NCI-H146 treated with DMSO at 0.1 percent for 48 hours (cell line): ENCODE results near the gene STAT1.

Experiments
- DNase-seq: peaks from one replicate; lab custom pipeline; 2025; ENCODE audit not compliant: unreplicated experiment; lab: John Stamatoyannopoulos, UW

The STAT1 gene

DNA sequence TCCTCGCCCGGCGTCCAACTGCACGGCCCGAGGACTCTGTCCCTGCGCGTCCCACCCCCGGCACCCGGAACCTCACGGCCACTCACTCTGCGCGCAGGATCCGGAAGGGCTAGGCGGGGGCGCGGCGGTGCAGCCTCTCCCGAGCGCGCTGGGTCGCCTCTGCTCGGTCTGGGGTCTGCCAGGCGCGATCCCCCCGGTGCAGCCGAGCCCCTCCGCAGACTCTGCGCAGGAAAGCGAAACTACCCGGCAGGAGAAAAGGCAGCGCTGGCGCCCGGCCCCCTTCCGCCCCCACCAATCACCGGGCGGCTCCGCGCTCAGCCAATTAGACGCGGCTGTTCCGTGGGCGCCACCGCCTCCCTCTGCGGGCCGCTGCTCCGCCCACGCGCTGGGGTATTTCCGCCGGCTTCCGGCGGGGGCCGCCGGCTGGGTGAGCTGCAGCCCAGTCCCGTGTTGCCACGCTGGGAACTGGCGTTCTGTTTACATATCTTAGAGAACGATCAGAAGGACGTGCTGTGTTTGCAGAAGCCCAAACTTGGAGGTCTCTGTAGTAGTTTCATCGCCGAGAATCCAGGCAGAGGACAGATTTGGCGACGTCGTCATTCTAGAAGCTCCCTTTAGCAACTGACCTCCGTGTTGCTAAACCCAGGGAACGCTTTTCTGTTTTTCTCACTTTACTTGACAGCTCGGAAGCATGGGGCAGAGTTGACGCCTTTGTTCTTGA lies at the start of gene STAT1:
STAT1 (minus strand) TSS at position 240 of the 721 bp plus-strand sequence. CDS start 4,168 bp downstream, outside the sequence.
- DNase-seq: peak; percentile 59

DNA sequence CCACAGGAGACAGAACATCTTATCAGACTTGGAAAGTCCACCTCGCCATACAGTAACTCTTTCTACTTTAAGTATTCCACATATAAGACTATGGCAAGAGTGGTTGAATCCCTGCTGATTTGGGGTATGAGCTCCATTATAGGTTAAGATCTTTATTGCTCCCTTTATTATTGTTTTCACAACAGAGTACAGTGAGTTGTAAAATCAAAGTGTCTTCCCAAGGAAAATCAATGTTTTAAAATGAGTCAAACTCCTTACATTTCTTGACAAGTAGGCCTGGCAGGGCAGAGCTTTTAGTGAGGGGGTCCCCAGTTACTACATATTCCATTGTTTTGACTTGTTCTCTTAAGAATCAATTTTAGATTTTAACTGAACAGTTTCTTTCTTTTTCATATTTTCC lies 49.6 kb upstream of the STAT1 start:
- no peak for DNase-seq

DNA sequence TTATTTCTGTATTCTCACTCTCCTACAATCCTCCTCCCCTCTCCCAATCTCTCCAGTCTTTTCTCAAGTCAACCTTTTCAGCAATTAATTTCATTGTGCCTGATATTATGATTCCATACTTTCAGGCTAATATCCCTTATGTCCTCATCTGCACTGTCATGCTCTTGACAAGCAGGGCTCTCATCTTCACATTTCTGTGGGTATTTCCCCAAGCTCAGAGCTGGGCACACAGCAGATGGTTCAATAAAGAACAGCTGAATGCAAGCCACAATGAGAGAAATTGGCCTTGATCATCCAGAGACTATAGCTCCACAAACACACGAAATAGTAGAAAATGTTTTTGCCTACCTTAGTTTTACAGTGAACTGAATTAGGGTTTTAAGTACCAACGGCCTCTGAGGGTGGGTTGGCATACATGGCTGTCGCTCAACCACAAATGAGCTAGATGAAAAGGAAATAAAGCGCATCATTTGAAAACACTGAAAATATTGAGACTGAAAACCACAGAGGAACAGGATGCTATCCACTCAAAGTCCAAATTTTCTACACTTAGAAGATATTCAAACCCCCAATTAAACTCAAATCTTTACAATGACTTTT lies 47.5 kb upstream of the STAT1 start:
- no peak for DNase-seq

DNA sequence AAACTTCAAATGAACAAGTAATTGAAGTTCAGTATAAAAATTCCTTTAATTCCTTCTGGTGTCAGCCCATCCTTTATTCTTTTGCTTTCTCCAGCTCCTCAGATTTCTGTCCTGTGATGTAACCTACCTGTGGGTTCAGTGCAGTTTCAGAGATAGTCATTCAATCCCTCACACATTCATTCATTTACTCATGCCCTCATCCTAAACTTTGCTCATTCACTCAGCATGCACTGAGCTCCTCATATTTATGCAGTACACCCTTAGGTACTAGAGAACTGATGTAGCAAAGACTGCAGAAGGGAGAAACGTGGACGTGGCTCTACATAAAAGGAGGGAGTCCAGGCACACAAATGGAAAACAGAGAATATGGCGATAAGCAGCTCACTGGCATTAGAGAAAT lies 45.3 kb upstream of the STAT1 start:
- no peak for DNase-seq

DNA sequence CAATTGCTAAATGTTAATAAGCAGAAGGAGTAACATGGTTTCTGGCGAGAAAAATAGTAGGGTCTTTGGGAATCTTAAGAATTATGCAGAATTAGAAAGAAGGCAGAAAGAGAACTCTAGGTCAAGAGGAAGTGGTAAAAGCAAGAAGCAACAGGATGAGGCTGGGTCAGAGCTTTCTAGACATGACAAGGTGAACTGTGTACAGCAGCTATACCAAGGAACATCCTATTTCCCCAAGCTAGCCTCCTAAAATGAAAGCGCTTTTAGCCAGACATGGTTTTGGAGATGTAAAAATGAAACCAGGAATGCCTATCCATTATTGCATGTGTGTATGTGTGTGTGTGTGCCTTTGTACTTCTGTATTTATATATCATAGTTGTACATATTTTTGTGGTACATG lies 42.3 kb upstream of the STAT1 start:
- DNase-seq: no peak

DNA sequence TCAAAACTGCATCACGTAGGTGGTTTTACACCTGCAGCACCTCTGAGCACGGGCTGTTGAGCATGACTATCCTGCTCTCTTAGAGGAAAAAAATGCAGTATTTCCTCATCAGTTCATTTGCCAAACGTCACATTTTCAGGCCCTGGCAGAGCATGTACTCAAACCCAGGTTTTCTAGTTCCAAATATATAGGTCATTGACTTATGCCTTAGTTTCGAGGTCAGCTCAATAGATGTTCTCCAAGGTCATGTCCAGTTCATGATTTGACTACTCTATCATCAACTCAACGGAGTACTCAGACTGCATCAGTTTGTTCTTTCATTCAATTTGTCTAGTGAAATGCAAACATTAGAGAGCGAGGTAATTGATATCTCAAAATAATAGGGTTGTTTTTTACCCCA lies 39.3 kb upstream of the STAT1 start:
- DNase-seq: no peak

DNA sequence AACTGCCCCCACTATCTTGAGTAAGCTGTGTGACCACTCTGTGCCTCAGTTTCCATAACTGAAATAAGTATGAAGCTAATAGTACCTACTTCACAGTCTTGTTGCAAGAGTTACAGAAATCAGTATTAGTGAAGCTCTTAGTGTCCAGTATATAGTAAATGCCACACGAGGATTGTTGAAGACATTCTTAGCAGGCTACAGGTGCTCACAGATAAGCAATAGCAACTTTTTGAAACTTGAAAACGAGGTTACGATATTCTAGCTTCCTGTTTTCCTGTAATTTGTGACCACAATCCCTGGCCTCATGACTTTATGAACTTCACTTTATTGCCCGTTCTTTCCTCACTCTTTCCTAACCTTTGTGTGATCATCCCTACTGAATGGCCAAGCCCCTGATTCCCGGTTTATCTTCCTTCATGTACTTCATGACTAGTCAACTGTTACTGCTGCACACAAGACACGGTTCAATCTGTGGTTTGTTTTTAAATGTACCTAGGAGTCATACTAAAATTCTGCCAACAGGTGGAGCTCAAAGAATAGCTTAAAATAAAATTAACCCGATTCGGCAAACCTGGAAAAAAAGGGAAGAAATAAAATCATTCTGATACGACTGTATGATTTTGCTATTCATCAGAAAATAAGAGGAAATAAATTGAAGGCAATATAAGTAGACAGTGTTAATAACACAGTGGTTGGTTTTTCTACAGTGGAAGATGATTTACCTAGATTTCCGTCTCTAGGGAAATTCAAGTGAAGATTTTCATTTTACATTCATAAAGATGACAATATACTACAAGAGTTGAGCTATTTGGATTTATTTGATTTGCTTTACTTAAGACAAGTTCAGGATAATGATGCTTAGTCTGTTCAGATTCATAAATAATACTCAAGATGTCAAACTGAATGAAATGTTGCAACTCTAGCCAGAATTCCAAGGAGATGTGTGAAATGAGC lies 38.1 kb upstream of the STAT1 start:
- DNase-seq: peak; percentile 13

DNA sequence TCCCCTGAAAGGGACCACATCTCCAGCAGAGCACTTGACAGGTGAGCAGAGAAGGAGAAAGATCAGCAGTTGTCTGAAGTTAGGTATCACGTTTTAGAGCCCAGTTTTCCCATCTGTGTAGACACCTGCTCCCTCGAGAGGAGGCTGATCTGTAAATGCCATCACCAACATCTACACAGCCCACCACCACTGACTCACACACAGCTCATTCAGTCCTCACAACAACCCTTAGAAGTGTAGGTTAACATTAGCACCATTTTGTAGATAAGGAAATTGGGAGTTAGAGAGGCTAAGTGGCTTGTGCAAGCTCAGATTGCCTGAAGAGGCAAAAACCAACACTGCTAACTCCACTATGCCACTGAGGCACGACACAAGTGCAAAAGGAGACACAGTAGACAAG lies 37.2 kb upstream of the STAT1 start:
- no peak for DNase-seq

DNA sequence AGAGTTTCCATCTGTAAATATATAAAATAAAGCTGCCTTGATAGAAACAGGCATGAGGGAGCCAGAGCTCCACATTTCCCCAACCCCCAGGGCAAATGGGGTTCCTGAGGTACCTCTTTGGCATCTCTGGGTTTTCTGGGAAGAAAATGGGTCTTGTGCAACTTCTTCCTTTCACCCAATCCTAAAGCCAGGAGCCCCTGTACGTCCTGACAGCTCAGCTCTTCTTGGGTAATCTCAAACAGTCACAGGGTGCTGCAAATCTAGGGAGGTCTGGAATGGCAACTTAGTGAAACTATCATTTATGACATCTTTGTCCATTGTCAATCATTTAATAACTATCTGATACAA lies 36.6 kb upstream of the STAT1 start:
- no peak for DNase-seq

DNA sequence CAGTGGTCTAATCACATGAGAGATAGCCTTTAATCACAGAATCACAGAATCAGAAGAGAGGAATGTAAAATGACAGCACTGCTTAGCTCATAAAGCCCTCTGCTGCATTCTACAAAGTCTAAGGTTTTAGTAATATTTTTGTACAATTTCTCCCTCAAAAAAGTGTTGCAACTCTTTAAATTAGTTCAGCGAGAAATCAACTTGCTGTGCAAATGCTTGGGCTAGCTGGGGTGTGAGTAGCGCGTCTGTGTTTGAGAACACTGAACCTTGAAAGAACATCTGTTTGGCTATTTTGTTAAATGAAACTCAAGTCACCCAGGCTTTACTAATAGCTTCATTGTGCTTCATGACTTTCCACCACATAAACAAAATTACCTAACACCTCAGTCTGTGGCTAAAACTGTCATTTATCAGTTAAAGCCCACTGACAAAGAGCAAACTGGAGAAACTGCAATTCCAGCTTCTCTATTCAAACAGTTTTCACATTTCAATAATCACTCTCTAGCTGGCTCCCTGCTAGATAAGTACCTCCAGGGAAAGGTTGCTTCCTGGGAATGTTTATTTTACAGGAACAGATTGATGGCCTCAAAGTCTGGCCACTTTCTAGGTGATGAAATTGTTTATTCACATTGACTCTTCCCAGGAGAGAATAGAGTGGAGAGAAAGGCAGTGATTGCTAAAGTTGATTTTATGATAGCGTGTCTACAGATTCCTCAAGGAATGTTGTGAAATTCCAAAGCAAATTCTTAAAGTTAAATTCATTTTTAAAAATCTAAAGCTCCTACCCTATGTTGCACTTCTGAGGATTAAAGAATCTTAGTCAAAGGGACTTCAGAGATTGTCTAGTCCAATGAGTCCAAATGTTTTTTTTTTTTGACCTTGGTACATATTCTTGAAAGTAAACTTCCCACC lies 36.0 kb upstream of the STAT1 start:
- DNase-seq: peak; percentile 49

DNA sequence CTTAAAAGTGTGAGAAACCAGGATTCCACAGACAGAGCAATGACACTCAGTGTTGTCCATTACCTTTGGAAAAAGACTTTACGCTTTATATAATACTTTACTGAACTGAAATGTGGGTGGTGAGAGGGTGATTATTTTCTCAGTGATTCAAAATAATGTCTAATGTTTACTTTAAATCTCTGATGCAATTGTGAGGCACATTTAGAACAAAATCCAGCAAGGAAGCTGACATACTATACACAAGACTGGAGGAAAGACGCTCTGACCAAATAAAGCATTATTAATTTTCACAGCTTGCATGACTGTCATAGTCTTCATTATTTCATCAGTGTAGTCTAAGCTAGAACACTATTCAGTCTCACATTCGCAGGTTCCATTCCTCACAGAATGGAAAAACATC lies 34.1 kb upstream of the STAT1 start:
- no peak for DNase-seq

DNA sequence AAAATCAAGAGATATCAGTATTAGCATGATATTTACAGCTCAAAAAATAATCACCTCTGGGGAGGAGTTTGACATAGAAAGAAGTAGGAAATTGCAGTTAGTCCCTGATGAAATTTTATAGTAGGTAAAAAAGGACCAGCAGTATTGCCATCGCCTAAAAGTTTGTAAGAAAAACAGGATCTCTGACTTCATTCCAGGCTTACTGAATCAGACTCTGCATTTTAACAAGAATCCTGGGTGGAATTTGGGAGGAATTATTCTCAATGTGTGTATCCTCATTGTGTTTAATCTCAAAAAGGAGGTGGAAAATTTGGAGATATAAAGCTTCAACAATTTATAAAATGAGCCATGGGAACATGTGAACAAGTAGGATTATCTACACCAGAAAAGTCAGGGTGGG lies 31.2 kb upstream of the STAT1 start:
- no peak for DNase-seq

DNA sequence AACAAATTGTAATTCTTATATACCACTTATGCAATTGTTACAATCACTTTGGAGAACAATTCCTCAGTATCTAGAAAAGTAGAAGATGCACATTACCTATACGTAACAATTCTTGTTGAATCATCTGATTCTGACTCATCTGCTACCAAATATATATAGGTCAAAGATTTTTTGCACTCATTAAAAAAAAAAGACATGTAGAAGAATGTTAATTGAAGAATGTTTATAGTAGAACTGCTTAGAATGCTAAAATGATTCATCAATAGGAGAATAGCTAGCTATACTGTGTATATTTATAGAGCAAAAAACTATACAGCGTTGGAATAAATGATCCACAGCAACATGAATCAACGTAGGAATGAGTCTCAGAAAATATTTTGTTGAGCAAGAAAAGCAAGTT lies 29.5 kb upstream of the STAT1 start:
- no peak for DNase-seq

DNA sequence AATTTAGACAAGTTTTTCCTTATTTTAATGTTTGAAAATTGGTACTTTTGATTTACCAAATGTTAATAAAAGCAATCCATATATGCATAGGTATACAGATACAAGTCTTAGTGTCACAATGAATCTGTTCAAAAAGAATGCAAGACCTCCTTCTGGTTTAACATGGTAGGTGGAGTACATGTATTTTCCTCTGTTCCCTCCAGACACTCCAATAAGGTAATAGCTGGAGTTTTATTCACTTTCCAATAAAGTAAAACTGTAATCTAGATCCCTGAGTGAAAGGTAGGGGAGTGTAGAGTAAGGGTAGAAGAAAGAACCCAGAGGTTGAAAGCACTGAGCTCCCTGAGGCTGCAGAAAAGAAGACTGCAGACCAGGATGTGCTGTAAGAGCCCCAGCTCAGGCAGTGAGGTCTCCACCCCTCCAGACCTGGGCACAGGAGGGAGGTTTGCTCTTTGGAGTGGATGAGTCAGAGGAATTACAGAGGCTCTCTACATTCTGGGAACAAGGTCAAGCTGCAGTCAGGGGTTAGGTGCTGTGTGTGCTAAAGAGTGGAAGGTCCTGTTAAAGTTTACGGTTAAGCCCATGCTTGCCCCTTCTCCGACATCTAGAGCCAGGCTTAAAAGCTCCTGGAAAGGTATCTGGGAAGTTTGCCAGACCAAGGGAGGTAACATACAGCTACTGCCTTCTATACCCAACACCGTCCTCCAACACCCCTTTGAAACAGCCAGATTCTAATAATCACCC lies 27.6 kb upstream of the STAT1 start:
- no peak for DNase-seq

DNA sequence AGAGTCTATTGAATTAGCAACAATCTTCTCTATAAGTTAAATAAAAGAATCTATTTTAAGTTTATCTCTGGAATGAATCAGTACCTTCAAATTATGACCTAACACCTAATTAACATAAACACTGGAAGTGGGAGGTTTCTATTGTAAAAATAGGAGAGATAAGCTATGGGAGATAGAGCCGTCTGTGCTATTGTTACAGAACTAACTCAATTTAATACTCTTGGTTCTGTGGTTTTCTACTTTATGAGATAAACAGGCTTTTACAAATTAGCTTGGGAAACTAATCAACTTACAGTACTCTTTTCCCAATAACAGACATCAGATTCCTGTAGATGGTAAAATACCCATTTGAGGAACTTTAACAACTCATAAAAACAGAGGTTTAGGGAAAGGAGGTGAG lies 25.6 kb upstream of the STAT1 start:
- no peak for DNase-seq

DNA sequence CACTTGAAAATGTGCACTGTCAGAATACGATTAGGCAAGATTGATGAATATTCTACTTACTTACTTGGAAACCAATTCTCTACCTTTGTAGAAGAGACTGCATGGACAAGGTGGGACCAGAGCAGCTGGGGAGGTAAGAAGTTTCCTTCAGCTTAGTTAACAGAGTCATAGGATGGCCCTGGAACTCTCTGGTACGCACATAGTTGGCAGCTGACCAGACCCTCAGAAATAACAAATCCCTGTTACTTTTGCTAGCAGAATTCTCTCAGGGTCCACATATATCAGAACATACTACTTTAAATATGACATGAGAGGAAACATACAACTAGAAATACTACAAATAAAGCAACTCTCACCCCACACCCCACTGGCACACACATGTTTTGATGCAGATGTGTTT lies 24.8 kb upstream of the STAT1 start:
- DNase-seq: no peak

DNA sequence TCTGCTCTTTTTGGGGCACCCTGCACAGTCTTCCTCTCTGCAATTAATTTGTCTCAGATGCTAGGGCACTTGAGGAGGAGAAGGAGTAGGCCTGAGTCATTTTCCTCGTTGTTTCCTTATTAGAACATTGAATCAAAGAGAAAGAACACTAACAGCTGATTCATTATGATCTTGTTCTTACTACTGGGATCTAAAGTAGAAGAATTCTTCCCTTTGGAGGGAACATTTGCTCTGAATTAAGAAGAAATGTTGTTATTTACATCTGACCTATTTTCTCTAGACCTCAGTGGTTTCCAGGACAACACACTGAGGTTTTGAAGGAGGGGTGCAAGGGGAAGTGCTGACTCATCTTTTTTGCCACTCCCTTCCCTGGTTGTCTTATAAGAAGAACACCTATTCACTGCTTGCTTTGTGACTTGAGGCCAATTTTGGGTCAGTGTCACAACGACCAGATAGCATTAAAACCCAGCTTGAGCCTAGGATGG lies 24.3 kb upstream of the STAT1 start:
- no peak for DNase-seq

DNA sequence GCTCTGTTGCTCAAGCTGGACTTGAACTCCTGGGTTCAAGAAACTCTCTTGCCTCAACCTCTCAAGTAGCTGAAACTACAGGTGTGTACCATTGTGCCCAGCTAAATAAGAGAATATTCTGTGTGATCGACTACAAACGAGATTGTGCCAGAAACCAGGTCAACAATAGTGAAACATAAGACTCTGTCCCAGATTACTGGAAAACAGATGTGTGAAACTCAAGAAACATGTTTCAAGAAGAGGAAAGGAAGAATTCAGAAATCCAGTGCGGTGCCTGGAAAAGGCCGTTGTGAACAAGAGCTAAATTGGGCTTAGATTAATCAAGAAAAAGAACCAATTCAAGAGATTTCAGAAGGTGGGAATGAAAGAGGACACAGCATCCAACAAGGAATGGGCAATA lies 23.4 kb upstream of the STAT1 start:
- no peak for DNase-seq

DNA sequence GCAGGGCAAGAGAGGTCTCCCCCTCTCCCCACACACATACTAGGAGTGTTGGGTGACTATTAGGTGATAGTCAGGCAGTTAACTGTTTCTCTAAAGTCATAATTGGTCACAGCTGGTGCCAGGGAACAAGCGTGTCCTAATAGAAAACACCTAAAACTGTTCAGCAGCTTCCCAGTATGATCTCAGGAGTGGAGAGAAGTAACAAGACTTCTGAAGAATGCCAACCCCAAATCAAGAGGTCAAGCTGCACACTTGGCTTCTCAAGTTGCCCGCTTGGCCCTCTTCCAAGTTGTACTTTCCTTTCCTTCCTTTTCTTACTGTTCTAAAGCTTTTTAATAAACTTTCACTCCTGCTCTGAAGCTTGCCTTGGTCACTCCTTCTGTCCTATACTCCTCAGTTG lies 22.4 kb upstream of the STAT1 start:
- no peak for DNase-seq
